ENCODE results near the gene SAP130.

GRCh38 chr2:127953128-127953718, 74.6 kb downstream of the SAP130 start:
- no peak for TF ChIP-seq CTCF (IDR thresholded peaks at IDR 0.05; ENCODE audit: low read depth, low read length, missing input control)
- peak; percentile 76 to 84 for TF ChIP-seq RXRA (IDR thresholded peaks at IDR 0.05)
- TF ChIP-seq ZBTB33 (IDR thresholded peaks at IDR 0.05), result no peak
